Hepatocyte (in vitro differentiated cells): Measurements from ENCODE around the gene CRCP. TPM values are rescaled to one million over a fixed set of nuclear protein-coding genes. Genes with fewer than 3 reads are reported as not detected.
"Not testable (repeated sequence)": the region's sequence is repeated elsewhere in the genome, so short reads cannot be mapped to it uniquely, and the experiment has no call there.

Source experiments
- DNase-seq: peaks from one replicate; pipeline ENCODE4 v3.0.0-alpha.2; 2016; ENCODE audit warnings: low spot score
- H2AFZ ChIP-seq: fragments of 200-600 bp; sonication (generic); 2 replicates; pipeline ENCODE4 v1.6.0; 2016; ENCODE audit warnings: antibody characterized with exemption, mild to moderate bottlenecking
- H3K27ac ChIP-seq: fragments of 200-600 bp; sonication (generic); 2 replicates; pipeline ENCODE4 v1.5.1; 2016; ENCODE audit warnings: mild to moderate bottlenecking
- H3K27me3 ChIP-seq: fragments of 200-600 bp; sonication (generic); 2 replicates; pipeline ENCODE4 v1.6.1; 2016
- H3K36me3 ChIP-seq: fragments of 200-600 bp; sonication (generic); replicated peaks from 2 replicates; pipeline ENCODE4 v1.5.1; 2016; ENCODE audit warnings: low read depth; ENCODE audit not compliant: insufficient read depth
- H3K4me1 ChIP-seq: fragments of 200-600 bp; sonication (generic); 2 replicates; pipeline ENCODE4 v1.5.1; 2016; ENCODE audit warnings: mild to moderate bottlenecking, moderate library complexity; ENCODE audit not compliant: insufficient read depth
- H3K4me2 ChIP-seq: fragments of 200-600 bp; sonication (generic); 2 replicates; pipeline ENCODE4 v1.6.0; 2016
- H3K4me3 ChIP-seq: fragments of 200-600 bp; sonication (generic); 2 replicates; pipeline ENCODE4 v1.5.1; 2016; ENCODE audit warnings: mild to moderate bottlenecking
- H3K79me2 ChIP-seq: fragments of 200-600 bp; sonication (generic); 2 replicates; pipeline ENCODE4 v1.6.0; 2017; ENCODE audit warnings: mild to moderate bottlenecking
- H3K9me2 ChIP-seq: fragments of 200-600 bp; sonication (generic); replicated peaks from 2 replicates; pipeline ENCODE4 v1.6.0; 2017; ENCODE audit warnings: mild to moderate bottlenecking; ENCODE audit not compliant: insufficient read depth
- H3K9me3 ChIP-seq: fragments of 200-600 bp; sonication (generic); 2 replicates; pipeline ENCODE4 v1.5.1; 2016; ENCODE audit warnings: low read depth, mild to moderate bottlenecking
- H4K20me1 ChIP-seq: fragments of 200-600 bp; sonication (generic); 2 replicates; pipeline ENCODE4 v1.6.0; 2016; ENCODE audit warnings: mild to moderate bottlenecking; ENCODE audit not compliant: insufficient read depth, poor library complexity, severe bottlenecking
- EZH2 ChIP-seq: fragments of 200-600 bp; sonication (generic); IDR thresholded peaks from 2 replicates; pipeline ENCODE4 v1.6.1; 2016; ENCODE audit warnings: antibody characterized with exemption, mild to moderate bottlenecking, borderline replicate concordance
- EZH2phosphoT487 ChIP-seq: fragments of 200-600 bp; sonication (generic); IDR thresholded peaks from one replicate; pipeline ENCODE4 v1.6.1; 2018; ENCODE audit warnings: antibody characterized with exemption, mild to moderate bottlenecking, low read depth, moderate library complexity; ENCODE audit not compliant: unreplicated experiment, severe bottlenecking
- WGBS: methylation state at CpG from one replicate; pipeline ENCODE4 v1.1.6; 2016; ENCODE audit warnings: low lambda C conversion rate; ENCODE audit errors: missing lambda C conversion rate; 5-methylcytosine and 5-hydroxymethylcytosine counted together
- polyA plus RNA-seq: library from polyadenylated mRNA; unstranded; fragments of >200 nt; fragmentation: Nextera tagmentation; extraction: Ambion mirVana; gene quantifications from 2 replicates; pipeline ENCODE4 v1.2.1, GENCODE V29; 2016
- total RNA-seq: library from RNA; depleted of rRNA; stranded (reverse); fragments of >200 nt; gene quantifications from 2 replicates; pipeline ENCODE4 v1.2.3, GENCODE V29; 2014
- TF ChIP-seq, protein P1 (sequence below): fragments of 200-600 bp; sonication (generic); IDR thresholded peaks from 2 replicates; pipeline ENCODE4 v1.5.1; 2016; ENCODE audit warnings: antibody characterized with exemption, mild to moderate bottlenecking; ENCODE audit not compliant: poor library complexity

Gene CRCP
- total and polyA plus RNA-seq, 2 experiments from 2014 or later: 13.8 to 41.6 TPM

DNA sequence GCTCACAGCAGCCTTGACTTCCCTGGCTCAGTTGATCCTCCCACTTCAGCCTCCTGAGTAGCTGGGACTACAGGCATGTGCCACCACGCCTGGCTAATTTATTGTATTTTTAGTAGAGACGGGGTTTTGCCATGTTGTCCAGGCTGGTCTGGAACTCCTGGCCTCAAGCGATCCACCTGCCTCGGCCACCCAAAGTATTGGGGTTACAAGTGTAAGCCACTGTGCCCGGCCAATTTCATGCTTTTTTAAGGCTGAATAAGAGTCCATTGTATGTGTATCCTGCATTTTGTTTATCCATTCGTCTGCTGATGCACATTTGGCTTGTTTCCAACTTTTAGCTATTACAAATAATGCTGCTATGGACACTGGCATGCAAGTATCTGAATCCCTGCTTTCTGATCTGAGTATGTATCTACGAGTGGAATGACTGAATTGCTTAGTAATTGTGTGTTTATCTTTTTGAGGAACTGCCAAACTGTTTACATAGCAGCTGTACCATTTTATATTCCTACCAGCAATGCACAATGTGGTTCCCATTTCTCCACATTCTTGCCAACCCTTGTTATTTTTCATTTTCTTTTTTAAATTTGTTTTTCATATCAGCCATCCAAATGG lies 53.2 kb downstream of the CRCP start:
- H3K4me3 ChIP-seq: no peak overlapping the region
- no peaks in the 10 kb centered on the region for H3K9me3 ChIP-seq
- H3K4me2 ChIP-seq: no peak overlapping the region
- H3K36me3 ChIP-seq: no peaks in the 10 kb centered on the region
- H3K4me1 ChIP-seq: no peaks in the 10 kb centered on the region
- 64% methylated on average over 7 of the region's 7 CpGs for whole genome bisulfite sequencing
- H3K27me3 ChIP-seq: no peaks in the 10 kb centered on the region
- TF ChIP-seq, protein P1, sequence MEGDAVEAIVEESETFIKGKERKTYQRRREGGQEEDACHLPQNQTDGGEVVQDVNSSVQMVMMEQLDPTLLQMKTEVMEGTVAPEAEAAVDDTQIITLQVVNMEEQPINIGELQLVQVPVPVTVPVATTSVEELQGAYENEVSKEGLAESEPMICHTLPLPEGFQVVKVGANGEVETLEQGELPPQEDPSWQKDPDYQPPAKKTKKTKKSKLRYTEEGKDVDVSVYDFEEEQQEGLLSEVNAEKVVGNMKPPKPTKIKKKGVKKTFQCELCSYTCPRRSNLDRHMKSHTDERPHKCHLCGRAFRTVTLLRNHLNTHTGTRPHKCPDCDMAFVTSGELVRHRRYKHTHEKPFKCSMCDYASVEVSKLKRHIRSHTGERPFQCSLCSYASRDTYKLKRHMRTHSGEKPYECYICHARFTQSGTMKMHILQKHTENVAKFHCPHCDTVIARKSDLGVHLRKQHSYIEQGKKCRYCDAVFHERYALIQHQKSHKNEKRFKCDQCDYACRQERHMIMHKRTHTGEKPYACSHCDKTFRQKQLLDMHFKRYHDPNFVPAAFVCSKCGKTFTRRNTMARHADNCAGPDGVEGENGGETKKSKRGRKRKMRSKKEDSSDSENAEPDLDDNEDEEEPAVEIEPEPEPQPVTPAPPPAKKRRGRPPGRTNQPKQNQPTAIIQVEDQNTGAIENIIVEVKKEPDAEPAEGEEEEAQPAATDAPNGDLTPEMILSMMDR: no peak
- TF ChIP-seq EZH2phosphoT487 (no peak), EZH2 (no peak)
- no peak for DNase-seq
- no peak overlapping the region for H2AFZ ChIP-seq
- H4K20me1 ChIP-seq: no peaks in the 10 kb centered on the region
- H3K79me2 ChIP-seq: no peaks in the 10 kb centered on the region
- no peak overlapping the region for H3K27ac ChIP-seq
- no peaks in the 10 kb centered on the region for H3K9me2 ChIP-seq

DNA sequence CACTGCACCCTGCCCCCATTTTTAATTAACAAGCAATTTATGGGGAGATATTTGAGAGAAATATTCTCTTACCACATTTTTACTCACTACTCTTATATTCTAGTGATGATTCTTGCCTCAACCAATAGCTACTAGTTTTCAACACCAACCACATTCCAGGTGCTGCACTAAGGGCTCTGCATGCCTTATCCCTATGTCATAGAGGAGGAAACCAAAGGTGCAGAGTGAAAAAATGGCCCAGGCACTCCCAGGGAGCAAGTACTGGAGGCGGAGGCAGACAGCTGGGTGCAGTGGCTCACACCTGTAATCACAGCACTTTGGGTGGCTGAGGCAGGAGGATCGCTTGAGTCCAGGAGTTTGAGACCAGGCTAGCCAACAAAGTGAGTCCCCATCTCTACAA lies 55.0 kb downstream of the CRCP start:
- TF ChIP-seq EZH2: no peak
- no peak for TF ChIP-seq EZH2phosphoT487
- TF ChIP-seq, protein P1: no peak
- Histone ChIP-seq H3K27ac (no peak overlapping the region), H3K4me1 (no peaks in the 10 kb centered on the region), H3K27me3 (no peaks in the 10 kb centered on the region), H3K36me3 (no peaks in the 10 kb centered on the region), H4K20me1 (no peaks in the 10 kb centered on the region), H3K4me3 (no peak overlapping the region), H3K9me3 (no peaks in the 10 kb centered on the region), H2AFZ (no peak overlapping the region), H3K9me2 (no peaks in the 10 kb centered on the region), H3K79me2 (no peaks in the 10 kb centered on the region), H3K4me2 (no peak overlapping the region)
- WGBS: 95% methylated on average over 2 of the region's 2 CpGs
- DNase-seq: no peak

DNA sequence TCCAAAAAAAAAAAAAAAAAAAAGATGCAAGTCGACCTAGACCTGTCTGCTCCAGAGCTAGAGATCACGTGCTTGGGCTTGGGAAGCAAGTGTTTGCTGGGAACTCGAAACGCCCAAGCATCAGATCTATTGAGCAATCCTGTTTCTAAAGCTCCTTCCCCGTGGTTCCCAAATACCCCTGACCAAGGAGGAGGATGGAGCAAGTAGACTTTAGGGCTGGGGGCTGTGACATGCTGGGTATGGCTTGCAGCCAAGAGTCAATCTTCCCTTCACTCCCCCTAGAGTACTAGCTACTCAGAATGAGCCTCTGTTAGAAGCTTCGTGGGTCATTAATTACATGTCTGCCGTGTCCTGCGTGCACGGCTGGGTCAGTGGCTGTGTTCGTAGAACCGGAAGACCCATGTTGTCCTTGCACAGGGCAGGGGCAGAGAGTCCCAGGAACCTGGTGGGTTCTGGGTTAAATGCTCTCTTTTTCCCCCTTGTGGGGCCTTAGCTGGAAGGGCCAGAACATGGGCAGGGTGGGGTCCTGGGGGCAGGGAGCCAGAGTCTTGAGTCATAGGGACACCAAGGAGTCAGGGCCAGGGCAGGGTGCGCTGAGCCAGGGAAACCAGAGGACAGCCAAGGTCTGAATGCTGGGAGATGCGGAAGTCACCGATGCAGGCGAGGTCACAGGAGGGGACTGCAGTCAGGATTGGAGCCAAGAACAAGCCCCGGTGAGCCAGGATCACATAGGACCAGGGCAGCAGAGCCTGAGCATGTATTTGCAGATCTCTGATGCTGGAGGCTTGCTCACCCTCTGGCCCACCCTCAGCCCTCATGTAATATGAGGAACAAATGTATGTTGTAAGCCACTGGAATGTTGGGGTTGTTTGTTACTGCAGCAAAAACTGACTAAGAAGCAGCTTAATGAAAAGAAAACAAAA lies 55.9 kb downstream of the CRCP start:
- H2AFZ ChIP-seq: no peak overlapping the region
- no peak for DNase-seq

DNA sequence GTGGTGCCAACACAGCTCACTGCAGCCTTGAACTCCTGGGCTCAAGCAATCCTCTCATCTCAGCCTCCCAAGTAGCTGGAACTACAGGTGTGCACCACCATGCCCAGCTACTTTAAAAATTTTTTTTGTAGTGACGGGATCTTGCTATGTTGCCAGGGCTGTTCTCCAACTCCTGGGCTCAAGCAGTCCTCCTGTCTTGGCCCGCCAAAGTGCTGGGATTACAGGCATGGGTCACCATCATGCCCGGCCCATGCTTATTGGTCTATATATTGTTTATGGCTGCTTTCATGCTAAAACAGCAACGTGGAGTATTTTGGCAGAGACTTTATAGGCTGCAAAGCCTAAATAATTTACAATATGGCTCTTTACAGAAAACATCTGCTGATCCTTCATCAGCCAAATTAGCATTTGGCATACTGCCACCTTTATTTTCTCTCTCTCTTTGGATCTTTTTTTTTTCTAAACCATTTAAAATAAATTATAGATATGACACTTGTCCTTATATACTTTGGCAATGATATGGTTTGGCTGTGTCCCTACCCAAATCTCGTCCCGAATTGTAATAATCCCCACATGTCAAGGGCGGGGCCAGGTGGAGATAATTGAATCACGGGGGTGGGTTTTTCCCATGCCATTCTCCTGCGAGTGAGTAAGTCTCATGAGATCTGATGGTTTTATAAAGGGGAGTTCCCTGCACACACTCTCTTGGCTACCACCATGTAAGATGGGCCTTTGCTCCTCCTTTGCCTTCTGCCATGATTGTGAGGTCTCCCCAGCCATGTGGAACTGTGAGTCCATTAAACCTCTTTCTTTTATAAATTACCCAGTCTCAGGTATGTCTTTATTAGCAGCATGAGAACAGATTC lies 58.1 kb downstream of the CRCP start:
- not testable (repeated sequence) for H3K27me3 ChIP-seq, H3K4me2 ChIP-seq, H3K4me1 ChIP-seq, H3K79me2 ChIP-seq, H4K20me1 ChIP-seq, H3K9me3 ChIP-seq, H3K27ac ChIP-seq, H3K4me3 ChIP-seq, DNase-seq, H3K9me2 ChIP-seq, H3K36me3 ChIP-seq, H2AFZ ChIP-seq
- WGBS: 66% methylated on average over 9 of the region's 9 CpGs

More for the DNA sequence above, 55.9 kb downstream of the CRCP start:
- no peaks in the 10 kb centered on the region for H3K9me3 ChIP-seq
- no peaks in the 10 kb centered on the region for H3K79me2 ChIP-seq
- 86% methylated on average over 16 of the region's 16 CpGs for WGBS
- H4K20me1 ChIP-seq: no peaks in the 10 kb centered on the region
- H3K27me3 ChIP-seq: no peaks in the 10 kb centered on the region
- H3K36me3 ChIP-seq: no peaks in the 10 kb centered on the region
- H3K4me3 ChIP-seq: no peak overlapping the region
- no peak overlapping the region for H3K27ac ChIP-seq
- H3K9me2 ChIP-seq: no peaks in the 10 kb centered on the region
- TF ChIP-seq, protein P1: no peak
- TF ChIP-seq EZH2phosphoT487: no peak
- no peak for TF ChIP-seq EZH2
- H3K4me1 ChIP-seq: no peaks in the 10 kb centered on the region
- H3K4me2 ChIP-seq: no peak overlapping the region
